T47D (cell line): ENCODE data around the gene STARD5.

ENCODE experiments used
- DNase-seq, 2 experiments: peaks; one replicate each; pipeline versions ENCODE4 v3.0.0 to v3.0.0-alpha.2; 2011 to 2012; ENCODE audit warnings: low read depth in 1 of 2, low spot score in 1 of 2
- JUND ChIP-seq: IDR thresholded peaks from 2 replicates; pipeline ENCODE4 v1.6.1; 2012; ENCODE audit warnings: low read depth
- in situ Hi-C: cut with HindIII; loops from 2 replicates; pipeline ENCODE4 v1.10.0; 2016; ENCODE audit warnings: low sequenced_read_pairs, low pct_unique_long_range_greater_than_20kb

STARD5 gene

GRCh38 chr15:81268340-81268739, 55.6 kb downstream of the STARD5 start:
- TF ChIP-seq JUND = no peak
- in situ Hi-C loops = no loop called here
- no peak for DNase-seq

- peak; percentile 50 to 82 for DNase-seq
- in situ Hi-C loops = no loop called here
- TF ChIP-seq JUND = no peak
Measured at GRCh38 chr15:81265944-81266775, 57.8 kb downstream of the STARD5 start.

- no peak for TF ChIP-seq JUND
- in situ Hi-C loops = no loop called here
- no peak for DNase-seq
Measured at GRCh38 chr15:81265256-81265943, 58.5 kb downstream of the STARD5 start.

GRCh38 chr15:81264072-81264857, 59.7 kb downstream of the STARD5 start:
- DNase-seq = no peak
- no peak for TF ChIP-seq JUND
- in situ Hi-C loops = no loop called here

GRCh38 chr15:81263477-81263876, 60.5 kb downstream of the STARD5 start:
- in situ Hi-C loops = no loop called here
- no peak for TF ChIP-seq JUND
- DNase-seq = no peak

GRCh38 chr15:81261172-81261811, 62.6 kb downstream of the STARD5 start:
- in situ Hi-C loops = no loop called here
- no peak for TF ChIP-seq JUND
- DNase-seq = no peak

- in situ Hi-C loops = no loop called here
- peak in 1 of 2 experiments; percentile 7 for DNase-seq
- no peak for TF ChIP-seq JUND
Measured at GRCh38 chr15:81259760-81260298, 64.1 kb downstream of the STARD5 start.
